ENCODE data around the gene TDRKH.
"Not testable (repeated sequence)": the region's sequence is repeated elsewhere in the genome, so short reads cannot be mapped to it uniquely, and the experiment has no call there.

Gene TDRKH

GRCh38 chr1:151760597-151761385 is 29.5 kb downstream of the TDRKH start:
- no peak for DNase-seq

DNA sequence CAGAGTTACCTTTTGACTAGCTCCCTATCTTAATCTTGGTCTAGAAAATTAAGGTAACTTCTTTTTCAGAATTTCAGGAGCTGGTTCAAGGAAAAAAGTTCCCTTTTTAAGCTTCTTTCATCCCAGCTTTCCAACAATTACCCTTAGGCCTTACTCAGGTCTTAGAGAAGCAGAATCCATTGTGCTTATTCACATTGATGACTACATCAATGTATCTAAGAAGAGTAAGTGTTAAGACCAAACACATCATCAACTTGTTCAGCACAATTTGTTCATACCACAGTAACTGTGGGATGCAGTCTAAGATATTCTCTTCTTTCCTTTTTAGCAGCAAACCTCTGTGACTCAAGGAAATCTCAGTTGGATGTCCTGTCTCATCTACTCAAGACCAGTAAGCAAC is 31.1 kb downstream of the TDRKH start:
- no peak for DNase-seq

- DNase-seq, result peak; percentile 46
Observed at GRCh38 chr1:151756291-151756690, 34.0 kb downstream of the TDRKH start.

DNA sequence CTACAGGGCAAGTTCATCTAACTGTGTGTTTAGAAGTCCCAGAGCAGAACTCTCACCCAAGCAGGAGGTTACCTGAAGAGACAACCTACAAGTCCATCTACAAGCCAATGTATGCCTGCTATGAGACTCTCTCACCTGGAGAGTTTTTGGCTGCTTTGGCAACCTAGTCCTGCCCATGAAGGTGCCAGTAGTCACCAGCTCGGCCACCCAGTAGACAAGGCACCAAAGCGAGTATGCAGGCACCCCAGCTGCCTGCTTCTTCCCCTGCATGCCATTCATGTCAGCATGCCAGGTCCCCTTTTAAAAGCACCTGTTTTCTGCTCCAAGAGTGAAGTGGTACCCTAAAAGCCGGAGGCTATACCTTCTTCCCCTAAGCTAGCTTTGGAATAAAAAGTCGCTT is 48.8 kb downstream of the TDRKH start:
- no peak for DNase-seq

GRCh38 chr1:151739590-151740355 is 50.5 kb downstream of the TDRKH start:
- no peak for DNase-seq

DNA sequence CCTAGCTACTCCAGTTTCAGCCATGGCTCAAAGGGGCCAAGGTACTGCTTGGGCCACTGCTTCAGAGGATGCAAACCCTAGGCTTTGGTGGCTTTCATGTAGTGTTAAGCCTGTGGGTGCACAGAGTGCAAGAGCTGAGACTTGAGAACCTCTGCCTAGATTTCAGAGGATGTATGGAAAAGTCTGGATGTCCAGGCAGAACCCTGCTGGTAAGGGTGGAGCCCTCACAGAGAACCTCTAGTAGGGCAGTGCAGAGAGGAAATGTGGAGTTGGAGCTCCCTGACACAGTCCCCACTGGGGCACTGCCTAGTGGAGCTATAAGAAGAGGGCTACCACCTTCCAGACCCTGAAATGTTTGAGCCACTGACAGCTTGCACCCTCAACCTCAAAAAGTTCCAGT is 52.8 kb downstream of the TDRKH start:
- DNase-seq, result no peak

- no peak for DNase-seq
Observed at GRCh38 chr1:151737026-151737425, 53.3 kb downstream of the TDRKH start.

- DNase-seq, result not testable (repeated sequence)
Observed at GRCh38 chr1:151733995-151734394, 56.3 kb downstream of the TDRKH start.

DNA sequence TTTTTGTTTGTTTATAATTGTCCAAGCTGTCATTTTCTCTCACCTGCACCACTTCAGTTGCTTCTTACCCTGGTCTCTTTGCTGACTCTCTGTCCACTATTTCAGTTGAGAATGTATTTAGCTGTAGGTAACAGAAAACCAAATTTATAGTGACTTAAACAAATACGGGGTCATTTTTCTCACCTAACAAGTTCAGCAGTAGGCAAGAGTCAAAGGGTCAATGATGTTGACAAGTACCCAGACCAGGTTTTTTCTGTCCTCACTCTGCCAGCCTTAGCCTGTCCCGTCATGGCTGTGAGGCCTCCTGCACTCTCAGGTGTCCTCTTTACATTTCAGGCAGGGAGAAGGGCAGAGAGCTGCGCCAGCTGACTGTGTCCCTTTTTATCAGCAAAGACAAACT is 57.2 kb downstream of the TDRKH start:
- no peak for DNase-seq

GRCh38 chr1:151729966-151730291 is 60.4 kb downstream of the TDRKH start:
- no peak for DNase-seq

DNA sequence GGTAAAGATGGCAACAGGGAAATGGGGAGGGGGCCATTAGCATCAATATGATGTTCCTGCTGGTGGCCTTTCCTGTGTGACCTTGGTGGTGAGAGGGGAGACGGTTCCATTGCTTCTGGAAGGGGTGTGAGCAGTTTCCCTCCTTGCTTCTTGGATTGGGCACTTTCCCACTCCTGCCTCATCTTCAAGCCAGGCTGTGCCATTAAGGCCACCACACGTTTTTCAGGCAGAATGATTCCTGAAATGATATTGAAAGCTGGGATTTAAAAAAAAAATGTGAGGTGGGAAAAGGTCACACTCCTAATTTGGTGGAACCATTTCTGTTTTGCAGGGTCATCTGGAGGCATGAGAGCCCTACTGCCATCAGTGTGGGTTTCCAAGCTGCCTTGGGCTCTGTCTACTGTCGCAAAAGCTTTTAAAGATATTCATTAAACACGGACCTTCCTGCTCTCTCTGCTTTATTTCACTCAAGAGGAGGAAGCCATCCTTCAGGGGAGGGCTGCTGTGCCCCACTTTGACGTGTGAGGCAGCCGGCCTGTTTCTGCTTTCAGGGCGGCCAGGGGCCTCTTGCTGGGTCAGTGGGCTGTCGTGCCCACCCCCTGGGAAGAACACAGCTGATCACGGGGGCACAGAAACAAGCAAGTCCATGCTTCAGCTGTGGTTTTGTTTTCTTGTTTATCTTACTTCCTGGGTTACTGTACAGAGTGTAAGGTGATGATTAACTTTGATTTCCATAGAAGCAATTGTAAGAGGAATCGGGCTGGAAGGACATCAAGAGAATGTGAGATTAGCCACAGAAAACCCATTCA is 60.9 kb downstream of the TDRKH start:
- no peak for DNase-seq

GRCh38 chr1:151728151-151729054 is 61.9 kb downstream of the TDRKH start:
- peak; percentile 27 for DNase-seq

DNA sequence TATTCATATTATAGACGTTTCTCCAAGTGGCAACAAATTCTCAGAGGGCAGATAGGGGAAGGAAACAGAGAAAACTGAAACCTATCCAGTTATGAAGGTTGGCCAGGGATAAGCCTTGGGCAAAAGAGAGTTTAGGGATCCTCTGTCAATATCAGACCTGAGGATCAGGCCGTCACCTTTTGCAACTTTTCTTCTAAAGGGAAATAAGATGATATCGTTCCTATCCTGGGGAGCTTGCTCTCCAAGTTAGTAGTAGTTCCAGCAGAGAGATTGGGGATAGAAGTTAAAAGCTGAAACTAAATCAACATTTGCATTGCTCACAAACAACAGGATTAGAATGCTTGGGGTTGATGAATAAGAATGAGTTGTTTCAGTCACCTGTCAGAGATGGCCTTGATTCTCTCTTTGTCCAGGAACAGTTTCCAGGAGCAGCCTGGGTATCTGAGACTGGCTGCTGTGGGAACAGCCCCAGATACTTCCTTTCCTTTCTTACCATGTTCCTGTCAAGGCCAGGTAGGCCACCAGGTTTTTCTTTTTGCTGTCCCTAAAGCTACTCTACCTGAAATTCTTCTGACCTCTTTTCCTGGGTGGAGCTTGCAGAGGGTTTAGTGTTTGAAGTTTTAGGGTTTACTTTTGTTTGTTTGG is 66.5 kb downstream of the TDRKH start:
- no peak for DNase-seq

All from EL (cell line).